Mesendoderm (in vitro differentiated cells): ENCODE data around the gene SOX8.

Experiments used
- DNase-seq: peaks from one replicate; pipeline ENCODE4 v3.0.0; 2013
- H2AK5ac ChIP-seq: 2 replicates; pipeline ENCODE4 v1.6.1; 2013; ENCODE audit warnings: low read length, inconsistent platforms
- H2BK120ac ChIP-seq: 2 replicates; pipeline ENCODE4 v1.6.1; 2013; ENCODE audit warnings: low read depth, mild to moderate bottlenecking, low read length, moderate library complexity, mixed read lengths
- H2BK15ac ChIP-seq: replicated peaks from 2 replicates; pipeline ENCODE4 v1.6.1; 2013; ENCODE audit warnings: low read depth, mild to moderate bottlenecking, moderate library complexity
- H2BK5ac ChIP-seq: 2 replicates; pipeline ENCODE4 v1.6.1; 2013; ENCODE audit warnings: low read length, inconsistent platforms
- H3K18ac ChIP-seq: 2 replicates; pipeline ENCODE4 v1.6.1; 2013; ENCODE audit warnings: mild to moderate bottlenecking, low read length, mixed read lengths
- H3K23ac ChIP-seq: one replicate; pipeline ENCODE4 v1.6.1; 2013; ENCODE audit warnings: low read length
- H3K27ac ChIP-seq: 2 replicates; pipeline ENCODE4 v1.5.1; 2013; ENCODE audit warnings: low read depth, mild to moderate bottlenecking, inconsistent platforms, low read length, moderate library complexity
- H3K27me3 ChIP-seq: 2 replicates; pipeline ENCODE4 v1.6.1; 2013; ENCODE audit warnings: low read length, control low read depth, mild to moderate bottlenecking, inconsistent platforms; ENCODE audit not compliant: insufficient read depth, poor library complexity
- H3K36me3 ChIP-seq: 2 replicates; pipeline ENCODE4 v1.6.1; 2013; ENCODE audit warnings: low read length, inconsistent platforms; ENCODE audit not compliant: control insufficient read depth, insufficient read depth
- H3K4ac ChIP-seq: one replicate; pipeline ENCODE4 v1.6.1; 2013; ENCODE audit warnings: low read depth, mild to moderate bottlenecking, low read length, moderate library complexity
- H3K4me1 ChIP-seq: 2 replicates; pipeline ENCODE4 v1.6.1; 2013; ENCODE audit warnings: low read depth, low read length, inconsistent platforms; ENCODE audit not compliant: control insufficient read depth
- H3K4me2 ChIP-seq: 2 replicates; pipeline ENCODE4 v1.6.1; 2013; ENCODE audit warnings: low read length
- H3K4me3 ChIP-seq: 2 replicates; pipeline ENCODE4 v1.5.1; 2013; ENCODE audit warnings: mild to moderate bottlenecking, low read length
- H3K56ac ChIP-seq: one replicate; pipeline ENCODE4 v1.6.1; 2013; ENCODE audit warnings: low read length
- H3K79me1 ChIP-seq: 2 replicates; pipeline ENCODE4 v1.6.1; 2013; ENCODE audit warnings: low read length, inconsistent platforms
- H3K79me2 ChIP-seq: 2 replicates; pipeline ENCODE4 v1.6.1; 2013; ENCODE audit warnings: mild to moderate bottlenecking, low read length; ENCODE audit not compliant: control insufficient read depth, insufficient read depth
- H3K9ac ChIP-seq: 2 replicates; pipeline ENCODE4 v1.6.1; 2013; ENCODE audit warnings: low read length, inconsistent platforms
- H4K5ac ChIP-seq: one replicate; pipeline ENCODE4 v1.6.1; 2013; ENCODE audit warnings: low read length
- H4K8ac ChIP-seq: one replicate; pipeline ENCODE4 v1.6.1; 2013; ENCODE audit warnings: low read depth, mild to moderate bottlenecking, control low read depth, low read length, moderate library complexity
- WGBS: extraction: QIAGEN DNeasy Blood & Tissue Kit; methylation state at CpG from one replicate; pipeline ENCODE4 v1.1.7; 2013; ENCODE audit warnings: low lambda C conversion rate, missing lambda C conversion rate; ENCODE audit not compliant: insufficient coverage; ENCODE audit errors: extremely low coverage; 5-methylcytosine and 5-hydroxymethylcytosine counted together

SOX8 gene

DNA sequence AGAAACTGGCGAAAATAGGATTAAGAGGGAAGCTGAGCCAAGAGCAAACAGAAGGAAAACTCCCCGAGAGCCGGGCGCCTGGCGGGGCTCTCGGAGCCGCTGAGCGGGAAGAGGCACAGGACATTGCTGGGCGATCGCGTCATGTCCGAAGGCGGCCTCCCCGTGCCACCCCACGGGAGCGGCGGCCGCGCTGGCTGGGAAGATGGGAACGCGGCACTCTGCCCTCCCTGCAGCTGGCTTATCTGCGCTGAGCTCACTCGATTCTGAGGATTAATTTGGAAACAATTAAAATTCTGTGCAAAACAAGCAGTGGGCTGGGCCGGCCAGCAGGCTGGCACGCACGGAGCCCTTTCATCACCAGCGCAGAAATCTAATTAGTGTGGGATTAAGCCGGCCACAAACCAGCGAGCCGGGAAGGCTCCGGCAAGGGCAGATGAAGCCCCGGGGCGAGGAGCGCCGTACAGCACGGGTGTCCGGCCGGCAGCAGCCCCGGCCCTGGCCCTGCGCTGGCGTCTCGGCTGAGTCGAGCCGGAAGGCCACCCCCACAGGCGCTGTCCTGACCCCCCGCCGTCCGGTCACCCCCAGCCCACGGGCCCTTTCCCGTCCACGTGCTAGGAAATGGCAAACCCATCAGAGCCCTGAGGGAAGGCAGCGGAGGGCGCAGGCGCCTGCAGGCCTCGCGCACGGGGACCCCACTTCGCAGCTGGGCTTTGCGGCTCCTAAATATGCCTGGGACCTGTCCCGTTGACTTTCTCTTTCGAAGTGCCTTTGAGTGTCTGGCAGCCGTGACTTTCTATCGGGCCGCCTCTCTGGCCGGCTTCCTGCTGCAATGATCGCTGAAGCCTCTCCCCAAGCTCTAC lies 37.9 kb downstream of the SOX8 start:
- Histone ChIP-seq H2BK5ac (no peak overlapping the region), H3K27ac (no peak overlapping the region), H3K23ac (no peak overlapping the region), H2AK5ac (no peak overlapping the region), H3K4me2 (no peak overlapping the region), H3K18ac (no peak overlapping the region), H3K27me3 (no peaks in the 10 kb centered on the region), H2BK120ac (no peak overlapping the region), H2BK15ac (no peak overlapping the region), H3K79me1 (no peaks in the 10 kb centered on the region), H3K56ac (no peak overlapping the region), H3K4ac (no peak overlapping the region), H3K4me1 (no peaks in the 10 kb centered on the region), H3K9ac (no peak overlapping the region), H3K79me2 (no peaks in the 10 kb centered on the region), H4K8ac (no peak overlapping the region), H3K36me3 (no peaks in the 10 kb centered on the region), H4K5ac (no peak overlapping the region), H3K4me3 (no peak overlapping the region)
- no peak for DNase-seq
- WGBS = no CpG with 5 or more reads among the region's 66 CpGs

GRCh38 chr16:1020091-1020399 lies 38.5 kb downstream of the SOX8 start:
- no peak overlapping the region for H3K23ac ChIP-seq
- DNase-seq = no peak
- no peak overlapping the region for H3K4ac ChIP-seq
- H3K9ac ChIP-seq = no peak overlapping the region
- H4K5ac ChIP-seq = no peak overlapping the region
- no peak overlapping the region for H2BK15ac ChIP-seq
- H2BK5ac ChIP-seq = no peak overlapping the region
- H3K18ac ChIP-seq = no peak overlapping the region
- no peaks in the 10 kb centered on the region for H3K36me3 ChIP-seq
- no peak overlapping the region for H3K56ac ChIP-seq
- no peaks in the 10 kb centered on the region for H3K79me2 ChIP-seq
- H3K4me1 ChIP-seq = no peaks in the 10 kb centered on the region
- no peak overlapping the region for H2AK5ac ChIP-seq
- no peak overlapping the region for H4K8ac ChIP-seq
- H3K4me2 ChIP-seq = no peak overlapping the region
- no peak overlapping the region for H2BK120ac ChIP-seq
- no peaks in the 10 kb centered on the region for H3K27me3 ChIP-seq
- H3K79me1 ChIP-seq = no peaks in the 10 kb centered on the region
- no CpG with 5 or more reads among the region's 11 CpGs for WGBS
- H3K27ac ChIP-seq = no peak overlapping the region
- no peak overlapping the region for H3K4me3 ChIP-seq

- Histone ChIP-seq H3K4ac (no peak overlapping the region), H3K9ac (no peak overlapping the region), H3K79me1 (no peaks in the 10 kb centered on the region)
These were observed 39.0 kb downstream of the SOX8 start for GRCh38 chr16:1020591-1020990.

GRCh38 chr16:1021553-1022160 lies 40.1 kb downstream of the SOX8 start:
- no peak overlapping the region for H3K4ac ChIP-seq
- no peak overlapping the region for H2BK120ac ChIP-seq
- no peak overlapping the region for H4K8ac ChIP-seq
- H3K4me3 ChIP-seq = no peak overlapping the region
- H2AK5ac ChIP-seq = no peak overlapping the region
- no peak overlapping the region for H3K9ac ChIP-seq
- H2BK15ac ChIP-seq = no peak overlapping the region
- no peak overlapping the region for H3K18ac ChIP-seq
- no peaks in the 10 kb centered on the region for H3K36me3 ChIP-seq
- no CpG with 5 or more reads among the region's 27 CpGs for WGBS
- no peak overlapping the region for H3K27ac ChIP-seq
- no peaks in the 10 kb centered on the region for H3K4me1 ChIP-seq
- no peak overlapping the region for H4K5ac ChIP-seq
- no peaks in the 10 kb centered on the region for H3K27me3 ChIP-seq
- H2BK5ac ChIP-seq = no peak overlapping the region
- no peaks in the 10 kb centered on the region for H3K79me2 ChIP-seq
- H3K56ac ChIP-seq = no peak overlapping the region
- H3K23ac ChIP-seq = no peak overlapping the region
- DNase-seq = no peak
- H3K4me2 ChIP-seq = no peak overlapping the region
- H3K79me1 ChIP-seq = no peaks in the 10 kb centered on the region

More at GRCh38 chr16:1020591-1020990, 39.0 kb downstream of the SOX8 start:
- Histone ChIP-seq H3K23ac (no peak overlapping the region), H3K27ac (no peak overlapping the region), H3K4me2 (no peak overlapping the region), H3K18ac (no peak overlapping the region), H3K4me3 (no peak overlapping the region), H3K4me1 (no peaks in the 10 kb centered on the region), H3K79me2 (no peaks in the 10 kb centered on the region), H2BK5ac (no peak overlapping the region), H3K56ac (no peak overlapping the region), H3K36me3 (no peaks in the 10 kb centered on the region), H2AK5ac (no peak overlapping the region), H2BK15ac (no peak overlapping the region), H3K27me3 (no peaks in the 10 kb centered on the region), H4K8ac (no peak overlapping the region), H4K5ac (no peak overlapping the region), H2BK120ac (no peak overlapping the region)
- no peak for DNase-seq
- WGBS = no CpG with 5 or more reads among the region's 11 CpGs

GRCh38 chr16:1022466-1022865 lies 40.9 kb downstream of the SOX8 start:
- H2BK120ac ChIP-seq = no peak overlapping the region
- H3K27ac ChIP-seq = no peak overlapping the region
- no peak overlapping the region for H2BK5ac ChIP-seq
- no peak overlapping the region for H3K4ac ChIP-seq
- H4K8ac ChIP-seq = no peak overlapping the region
- H4K5ac ChIP-seq = no peak overlapping the region
- no peak overlapping the region for H3K4me2 ChIP-seq
- H3K18ac ChIP-seq = no peak overlapping the region
- H3K4me1 ChIP-seq = no peaks in the 10 kb centered on the region
- no peaks in the 10 kb centered on the region for H3K27me3 ChIP-seq
- no peak overlapping the region for H3K9ac ChIP-seq
- no peaks in the 10 kb centered on the region for H3K79me1 ChIP-seq
- H2BK15ac ChIP-seq = no peak overlapping the region
- no peak overlapping the region for H3K4me3 ChIP-seq
- no peak overlapping the region for H3K56ac ChIP-seq
- no peaks in the 10 kb centered on the region for H3K79me2 ChIP-seq
- H3K23ac ChIP-seq = no peak overlapping the region
- DNase-seq = no peak
- WGBS = no CpG with 5 or more reads among the region's 24 CpGs
- no peaks in the 10 kb centered on the region for H3K36me3 ChIP-seq
- H2AK5ac ChIP-seq = no peak overlapping the region
